Colonic mucosa (tissue), 4 donors: Measurements from ENCODE around the gene MAGEA11. TPM values are rescaled to one million over a fixed set of nuclear protein-coding genes. Genes with fewer than 3 reads are reported as not detected.
"Not testable (repeated sequence)": the region's sequence is repeated elsewhere in the genome, so short reads cannot be mapped to it uniquely, and the experiment has no call there.

ENCODE experiments used
- DNase-seq: peaks from one replicate; pipeline ENCODE4 v3.0.0-alpha.2; 2020
- H3K27ac ChIP-seq: fragments of 200-600 bp; one replicate; pipeline ENCODE4 v1.8.0; 2021
- H3K27me3 ChIP-seq: fragments of 200-600 bp; one replicate; pipeline ENCODE4 v1.8.0; 2021
- H3K36me3 ChIP-seq: fragments of 200-600 bp; one replicate; pipeline ENCODE4 v1.8.0; 2021
- H3K4me1 ChIP-seq: fragments of 200-600 bp; one replicate; pipeline ENCODE4 v1.8.0; 2021; ENCODE audit warnings: mild to moderate bottlenecking
- H3K4me3 ChIP-seq: fragments of 200-600 bp; one replicate; pipeline ENCODE4 v1.8.0; 2021
- H3K9ac ChIP-seq, 2 donors: one replicate each; pipeline ENCODE4 v1.7.0; 2013; ENCODE audit warnings: control low read depth in 2 of 2, low read depth in 2 of 2, low read length in 2 of 2
- H3K9me3 ChIP-seq: fragments of 200-600 bp; one replicate; pipeline ENCODE4 v1.8.0; 2021
- CTCF ChIP-seq: fragments of 200-600 bp; IDR thresholded peaks from one replicate; pipeline ENCODE4 v1.8.0; 2022; ENCODE audit warnings: antibody characterized with exemption, mild to moderate bottlenecking
- intact Hi-C: fragments of 100-400 bp; cut with DNase I; formaldehyde crosslinking; loops from one replicate; pipeline ENCODE4 v1.14.1; 2022
- total RNA-seq, 2 donors: library from RNA; stranded (reverse); fragmentation: NEBNext Ultra II Directional in 1 of 2; extraction: Animal tissue kit (Norgen Biotek cat#: 25700) in 1 of 2; gene quantifications; one replicate each; pipeline ENCODE4 v1.2.1, GENCODE V29; 2021
- donor health status: healthy.
- donor health status: DM: no; HTN: no; CAD: no.
- donor health status: DM: no; HTN: no; CAD: no.

Gene MAGEA11
- total RNA-seq, 2 donors from 2014 or later = not detected

DNA sequence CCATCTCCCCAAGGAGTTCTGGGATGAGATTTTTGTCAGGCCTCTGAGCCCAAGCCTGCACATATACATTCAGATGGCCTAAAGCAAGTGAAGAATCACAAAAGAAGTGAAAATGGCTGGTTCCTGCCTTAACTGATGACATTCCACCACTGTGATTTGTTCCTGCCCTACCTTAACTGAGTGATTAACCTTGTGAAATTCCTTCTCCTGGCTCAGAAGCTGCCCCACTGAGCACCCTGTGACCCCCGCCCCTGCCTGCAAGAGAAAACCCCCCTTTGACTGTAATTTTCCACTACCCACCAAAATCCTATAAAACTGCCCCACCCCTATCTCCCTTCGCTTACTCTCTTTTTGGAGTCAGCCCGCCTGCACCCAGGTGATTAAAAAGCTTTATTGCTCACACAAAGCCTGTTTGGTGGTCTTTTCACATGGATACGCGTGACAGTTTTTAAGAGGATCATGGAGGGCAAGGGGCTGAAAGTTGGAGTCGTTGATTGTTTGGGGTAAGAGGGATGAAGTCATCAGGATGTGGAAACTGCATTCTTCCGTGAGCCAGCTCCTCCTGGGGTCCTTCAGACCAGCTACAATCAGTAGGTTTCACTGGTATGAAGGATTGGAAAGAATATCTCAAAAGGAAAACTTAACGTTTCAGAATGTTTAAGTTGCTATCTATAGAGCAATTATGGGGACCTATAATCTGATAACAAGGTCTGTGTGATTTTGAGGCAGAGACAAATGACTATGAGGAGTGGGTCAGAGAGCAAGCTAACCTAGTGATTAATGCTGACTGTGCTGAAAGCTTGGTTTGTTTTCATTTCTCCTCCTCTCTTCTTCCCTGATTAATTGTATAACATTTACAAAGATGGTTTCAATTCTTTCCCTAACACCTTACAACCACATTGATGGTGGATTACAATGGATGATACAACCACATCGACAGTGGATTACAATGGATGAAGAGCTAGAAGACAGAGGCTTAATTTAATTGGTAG, 28.6 kb upstream of the MAGEA11 start:
- no peak overlapping the region for H3K4me3 ChIP-seq
- H3K4me1 ChIP-seq = no peaks in the 10 kb centered on the region
- no peak overlapping the region for H3K9ac ChIP-seq
- H3K27ac ChIP-seq = no peak overlapping the region
- H3K27me3 ChIP-seq = no peaks in the 10 kb centered on the region
- no peaks in the 10 kb centered on the region for H3K9me3 ChIP-seq
- TF ChIP-seq CTCF = no peak
- DNase-seq = no peak
- H3K36me3 ChIP-seq = no peaks in the 10 kb centered on the region
- intact Hi-C loops = no loop called here

GRCh38 chrX:149683966-149684730, 27.7 kb upstream of the MAGEA11 start:
- Histone ChIP-seq H3K9ac (no peak overlapping the region), H3K4me1 (no peaks in the 10 kb centered on the region), H3K9me3 (no peaks in the 10 kb centered on the region), H3K36me3 (no peaks in the 10 kb centered on the region), H3K4me3 (no peak overlapping the region), H3K27me3 (no peaks in the 10 kb centered on the region), H3K27ac (no peak overlapping the region)
- no peak for DNase-seq
- no peak for TF ChIP-seq CTCF
- intact Hi-C loops = no loop called here

- Histone ChIP-seq H3K4me3 (no peak overlapping the region), H3K4me1 (no peaks in the 10 kb centered on the region), H3K9ac (no peak overlapping the region), H3K9me3 (no peaks in the 10 kb centered on the region), H3K27ac (no peak overlapping the region), H3K36me3 (no peaks in the 10 kb centered on the region), H3K27me3 (no peaks in the 10 kb centered on the region)
- DNase-seq = no peak
- intact Hi-C loops = no loop called here
- TF ChIP-seq CTCF = no peak
Measured at GRCh38 chrX:149687991-149688390, 23.9 kb upstream of the MAGEA11 start.

DNA sequence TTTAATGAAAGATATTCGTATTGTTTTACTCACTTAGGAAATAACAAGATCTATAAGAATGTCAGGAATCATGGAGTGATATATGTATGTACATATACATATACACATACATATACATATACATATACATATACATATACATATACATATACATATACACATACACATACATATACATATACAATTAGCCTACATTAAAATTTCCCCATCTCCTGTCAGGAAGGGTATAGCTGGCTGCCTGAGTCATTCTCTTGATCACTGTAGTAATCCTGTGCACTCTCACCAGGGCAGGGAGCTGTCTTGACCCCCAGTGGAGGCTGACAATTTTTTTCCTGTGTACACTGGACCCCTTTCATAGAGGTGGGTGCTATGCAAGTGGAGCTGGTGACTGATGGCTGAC, 23.3 kb upstream of the MAGEA11 start:
- no peaks in the 10 kb centered on the region for H3K27me3 ChIP-seq
- no peak overlapping the region for H3K9ac ChIP-seq
- no peak for DNase-seq
- H3K9me3 ChIP-seq = no peaks in the 10 kb centered on the region
- H3K36me3 ChIP-seq = no peaks in the 10 kb centered on the region
- no peak overlapping the region for H3K27ac ChIP-seq
- intact Hi-C loops = no loop called here
- no peaks in the 10 kb centered on the region for H3K4me1 ChIP-seq
- no peak for TF ChIP-seq CTCF
- no peak overlapping the region for H3K4me3 ChIP-seq

- intact Hi-C loops = no loop called here
- TF ChIP-seq CTCF = no peak
Measured at GRCh38 chrX:149691794-149692193, 20.1 kb upstream of the MAGEA11 start.

DNA sequence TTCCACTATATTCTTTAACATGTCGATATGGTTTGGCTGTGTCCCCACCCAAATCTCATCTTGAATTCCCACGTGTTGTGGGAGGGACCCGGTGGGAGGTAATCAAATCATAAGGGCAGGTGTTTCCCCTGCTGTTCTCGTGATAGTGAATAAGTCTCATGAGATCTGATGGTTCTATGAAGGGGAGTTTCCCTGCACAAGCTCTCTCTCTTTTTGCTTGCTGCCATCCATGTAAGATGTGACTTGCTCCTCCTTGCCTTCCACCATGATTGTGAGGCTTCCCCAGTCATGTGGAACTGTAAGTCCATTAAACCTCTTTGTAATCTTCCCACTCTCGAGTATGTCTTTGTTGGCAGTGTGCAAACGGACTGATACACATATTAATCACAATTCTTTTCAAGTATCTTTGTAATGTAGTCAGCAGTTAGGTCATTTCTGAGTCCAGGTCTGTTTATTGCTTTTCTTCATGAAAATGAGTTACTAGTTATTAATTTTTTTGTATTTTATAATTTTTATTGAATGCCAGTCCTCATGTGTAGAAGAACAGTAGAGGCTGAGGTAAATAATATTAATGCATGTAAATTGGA, 19.1 kb upstream of the MAGEA11 start:
- intact Hi-C loops, H3K36me3 ChIP-seq, H3K9me3 ChIP-seq, H3K27ac ChIP-seq, DNase-seq, H3K4me3 ChIP-seq, H3K27me3 ChIP-seq, H3K4me1 ChIP-seq, H3K9ac ChIP-seq: not testable (repeated sequence)

More at GRCh38 chrX:149691794-149692193, 20.1 kb upstream of the MAGEA11 start:
- no peaks in the 10 kb centered on the region for H3K9me3 ChIP-seq
- no peak overlapping the region for H3K4me3 ChIP-seq
- H3K27me3 ChIP-seq = no peaks in the 10 kb centered on the region
- no peaks in the 10 kb centered on the region for H3K4me1 ChIP-seq
- no peak overlapping the region for H3K27ac ChIP-seq
- no peak overlapping the region for H3K9ac ChIP-seq
- no peaks in the 10 kb centered on the region for H3K36me3 ChIP-seq
- no peak for DNase-seq
